ENCODE data around the gene PRKG1. TPM values are rescaled to one million over a fixed set of nuclear protein-coding genes. Genes with fewer than 3 reads are reported as not detected.

The PRKG1 gene
- total RNA-seq, 1 donor from 2014 or later, result 26.4 TPM

DNA sequence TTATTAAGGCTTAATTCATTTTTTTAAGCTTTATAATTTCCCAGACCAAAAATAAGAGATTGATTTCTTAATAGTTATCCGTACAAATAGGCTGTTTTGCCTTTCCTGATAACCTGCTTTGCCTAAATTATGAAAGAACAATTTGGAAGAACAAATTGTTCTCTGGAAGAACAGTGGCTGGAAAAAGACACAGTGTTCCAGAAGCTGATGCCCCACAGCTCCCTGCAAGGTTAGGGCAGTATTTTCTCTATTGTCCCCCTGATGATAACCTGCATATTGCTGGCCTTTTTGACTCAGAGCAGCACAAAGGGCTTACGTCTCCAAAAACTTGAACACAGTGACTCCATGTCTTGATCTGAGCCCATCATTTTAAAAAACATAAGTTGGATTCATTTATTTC, 473.7 kb downstream of the PRKG1 start:
- H3K27ac Mint-ChIP-seq, result no peak overlapping the region
- no peak overlapping the region for H3K4me2 ChIP-seq
- no peak for DNase-seq (ENCODE audit: low spot score)
- no peaks in the 10 kb centered on the region for H3K79me2 ChIP-seq (ENCODE audit: low read depth)
- H3K27me3 Mint-ChIP-seq (ENCODE audit: insufficient read depth, low read depth), result no peaks in the 10 kb centered on the region
- H3K27ac ChIP-seq, result no peak overlapping the region
- no peak overlapping the region for H2AFZ ChIP-seq (replicated peaks)
- no peak overlapping the region for H3K9ac ChIP-seq
- no peaks in the 10 kb centered on the region for H4K20me1 ChIP-seq (ENCODE audit: low read depth)
- no peak overlapping the region for H3K4me3 ChIP-seq
- H3K9me3 Mint-ChIP-seq, result no peaks in the 10 kb centered on the region
- H3K27me3 ChIP-seq, result no peaks in the 10 kb centered on the region
- H3K4me1 Mint-ChIP-seq, result no peaks in the 10 kb centered on the region
- TF ChIP-seq EZH2 (IDR thresholded peaks at IDR 0.05) (no peak), EZH2phosphoT487 (IDR thresholded peaks at IDR 0.05) (no peak)
- TF ChIP-seq, protein P1, sequence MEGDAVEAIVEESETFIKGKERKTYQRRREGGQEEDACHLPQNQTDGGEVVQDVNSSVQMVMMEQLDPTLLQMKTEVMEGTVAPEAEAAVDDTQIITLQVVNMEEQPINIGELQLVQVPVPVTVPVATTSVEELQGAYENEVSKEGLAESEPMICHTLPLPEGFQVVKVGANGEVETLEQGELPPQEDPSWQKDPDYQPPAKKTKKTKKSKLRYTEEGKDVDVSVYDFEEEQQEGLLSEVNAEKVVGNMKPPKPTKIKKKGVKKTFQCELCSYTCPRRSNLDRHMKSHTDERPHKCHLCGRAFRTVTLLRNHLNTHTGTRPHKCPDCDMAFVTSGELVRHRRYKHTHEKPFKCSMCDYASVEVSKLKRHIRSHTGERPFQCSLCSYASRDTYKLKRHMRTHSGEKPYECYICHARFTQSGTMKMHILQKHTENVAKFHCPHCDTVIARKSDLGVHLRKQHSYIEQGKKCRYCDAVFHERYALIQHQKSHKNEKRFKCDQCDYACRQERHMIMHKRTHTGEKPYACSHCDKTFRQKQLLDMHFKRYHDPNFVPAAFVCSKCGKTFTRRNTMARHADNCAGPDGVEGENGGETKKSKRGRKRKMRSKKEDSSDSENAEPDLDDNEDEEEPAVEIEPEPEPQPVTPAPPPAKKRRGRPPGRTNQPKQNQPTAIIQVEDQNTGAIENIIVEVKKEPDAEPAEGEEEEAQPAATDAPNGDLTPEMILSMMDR (IDR thresholded peaks at IDR 0.05), result no peak
- no peak overlapping the region for H3K4me3 Mint-ChIP-seq
- no peaks in the 10 kb centered on the region for H3K36me3 Mint-ChIP-seq
- H3K9me3 ChIP-seq (ENCODE audit: low read depth), result no peaks in the 10 kb centered on the region
- H3F3A ChIP-seq (ENCODE audit: low read depth), result no peaks in the 10 kb centered on the region
- H3K4me1 ChIP-seq, result no peaks in the 10 kb centered on the region
- no peaks in the 10 kb centered on the region for H3K36me3 ChIP-seq

DNA sequence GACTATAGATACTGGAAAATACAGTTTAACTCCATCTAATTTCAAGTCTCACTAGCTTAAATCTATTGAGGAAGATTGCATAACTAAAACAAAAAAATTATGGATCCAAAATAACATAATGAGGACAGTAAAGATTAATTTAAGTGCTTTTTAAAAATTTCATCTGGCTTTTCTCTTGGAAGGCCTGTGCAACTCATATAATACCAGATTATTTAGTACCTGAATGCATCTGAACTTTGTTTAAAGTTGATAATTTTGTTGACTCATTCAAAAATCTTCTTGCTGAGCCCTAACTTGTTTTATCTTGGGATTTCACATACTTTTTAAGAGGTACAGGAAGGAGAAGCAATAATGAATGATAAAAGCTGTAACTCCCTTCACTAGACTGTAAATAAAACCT, 478.6 kb downstream of the PRKG1 start:
- no peaks in the 10 kb centered on the region for H3K27me3 Mint-ChIP-seq (ENCODE audit: insufficient read depth, low read depth)
- DNase-seq (ENCODE audit: low spot score), result no peak

DNA sequence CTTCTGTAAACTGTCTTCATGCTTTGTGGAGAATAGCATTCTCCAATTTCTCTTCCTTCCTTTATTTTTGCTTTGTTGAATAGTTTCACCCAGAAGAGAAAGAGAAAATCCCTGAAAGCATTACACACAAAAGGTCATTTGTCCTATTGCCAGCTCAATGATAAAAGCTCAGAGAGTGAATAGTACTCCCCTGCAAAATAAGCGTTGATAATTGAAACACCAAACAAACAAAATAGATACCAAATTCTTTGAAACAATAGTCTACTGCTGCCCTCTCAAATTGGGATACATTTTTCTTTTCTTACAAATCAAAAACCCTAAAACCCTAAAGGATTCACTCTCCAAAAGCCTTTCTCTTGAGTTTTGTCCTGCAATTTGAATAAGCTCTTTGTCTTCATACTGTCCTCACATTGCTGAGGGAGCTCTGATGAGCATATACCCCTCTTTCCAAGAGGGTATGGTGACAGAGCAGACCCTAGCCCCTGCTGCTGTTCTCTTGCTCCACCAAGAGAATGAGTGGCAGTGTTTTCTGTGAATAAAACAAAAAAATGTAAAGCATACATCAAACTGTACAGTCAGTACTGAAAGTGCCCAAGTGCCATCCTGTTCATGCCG, 490.7 kb downstream of the PRKG1 start:
- Histone ChIP-seq H3K27ac (peak overlapping the region; percentile 94), H3K79me2 (ENCODE audit: low read depth) (no peaks in the 10 kb centered on the region), H3K9me3 (ENCODE audit: low read depth) (no peaks in the 10 kb centered on the region), H2AFZ (replicated peaks) (no peak overlapping the region), H4K20me1 (ENCODE audit: low read depth) (no peaks in the 10 kb centered on the region), H3F3A (ENCODE audit: low read depth) (peaks cover 42% of the 10 kb centered on the region), H3K4me3 (peak overlapping the region; percentile 26), H3K9ac (no peak overlapping the region), H3K36me3 (no peaks in the 10 kb centered on the region), H3K4me2 (peak overlapping the region; percentile 71), H3K27me3 (no peaks in the 10 kb centered on the region), H3K4me1 (peaks cover 44% of the 10 kb centered on the region)
- Mint-ChIP-seq H3K27me3 (ENCODE audit: insufficient read depth, low read depth) (no peaks in the 10 kb centered on the region), H3K4me1 (peaks cover 17% of the 10 kb centered on the region), H3K9me3 (no peaks in the 10 kb centered on the region), H3K4me3 (no peak overlapping the region), H3K27ac (peak overlapping the region; percentile 24), H3K36me3 (no peaks in the 10 kb centered on the region)
- peak; percentile 61 for DNase-seq (ENCODE audit: low spot score)
- TF ChIP-seq, protein P1 (IDR thresholded peaks at IDR 0.05), result no peak
- TF ChIP-seq EZH2 (IDR thresholded peaks at IDR 0.05) (no peak), EZH2phosphoT487 (IDR thresholded peaks at IDR 0.05) (no peak)

More for the DNA sequence above, 478.6 kb downstream of the PRKG1 start:
- Mint-ChIP-seq H3K36me3 (no peaks in the 10 kb centered on the region), H3K4me3 (no peak overlapping the region), H3K27ac (no peak overlapping the region), H3K9me3 (no peaks in the 10 kb centered on the region), H3K4me1 (no peaks in the 10 kb centered on the region)
- H3K4me2 ChIP-seq, result no peak overlapping the region
- H3K9ac ChIP-seq, result no peak overlapping the region
- no peaks in the 10 kb centered on the region for H3K36me3 ChIP-seq
- H3K9me3 ChIP-seq (ENCODE audit: low read depth), result no peaks in the 10 kb centered on the region
- no peaks in the 10 kb centered on the region for H3K4me1 ChIP-seq
- no peaks in the 10 kb centered on the region for H3K27me3 ChIP-seq
- TF ChIP-seq EZH2 (IDR thresholded peaks at IDR 0.05) (no peak), EZH2phosphoT487 (IDR thresholded peaks at IDR 0.05) (no peak)
- TF ChIP-seq, protein P1 (IDR thresholded peaks at IDR 0.05), result no peak
- no peaks in the 10 kb centered on the region for H3K79me2 ChIP-seq (ENCODE audit: low read depth)
- H3K4me3 ChIP-seq, result no peak overlapping the region
- no peaks in the 10 kb centered on the region for H4K20me1 ChIP-seq (ENCODE audit: low read depth)
- peaks cover 10% of the 10 kb centered on the region for H3F3A ChIP-seq (ENCODE audit: low read depth)
- no peak overlapping the region for H2AFZ ChIP-seq (replicated peaks)
- H3K27ac ChIP-seq, result no peak overlapping the region
